Activated CD4-positive, alpha-beta T cell treated with anti-CD3 and anti-CD28 coated beads, Interleukin-2, amount 50 U/mL, for 16 hours (primary cell): ENCODE measurements around the gene FCHSD2.
A peak's percentile ranks its signal among the peaks of the same experiment; 100 is the strongest.
"Not testable (repeated sequence)": the region's sequence is repeated elsewhere in the genome, so short reads cannot be mapped to it uniquely, and the experiment has no call there.

Source experiments
- DNase-seq: peaks from one replicate; pipeline ENCODE4 v3.0.0-alpha.2; 2020

The FCHSD2 gene

DNA sequence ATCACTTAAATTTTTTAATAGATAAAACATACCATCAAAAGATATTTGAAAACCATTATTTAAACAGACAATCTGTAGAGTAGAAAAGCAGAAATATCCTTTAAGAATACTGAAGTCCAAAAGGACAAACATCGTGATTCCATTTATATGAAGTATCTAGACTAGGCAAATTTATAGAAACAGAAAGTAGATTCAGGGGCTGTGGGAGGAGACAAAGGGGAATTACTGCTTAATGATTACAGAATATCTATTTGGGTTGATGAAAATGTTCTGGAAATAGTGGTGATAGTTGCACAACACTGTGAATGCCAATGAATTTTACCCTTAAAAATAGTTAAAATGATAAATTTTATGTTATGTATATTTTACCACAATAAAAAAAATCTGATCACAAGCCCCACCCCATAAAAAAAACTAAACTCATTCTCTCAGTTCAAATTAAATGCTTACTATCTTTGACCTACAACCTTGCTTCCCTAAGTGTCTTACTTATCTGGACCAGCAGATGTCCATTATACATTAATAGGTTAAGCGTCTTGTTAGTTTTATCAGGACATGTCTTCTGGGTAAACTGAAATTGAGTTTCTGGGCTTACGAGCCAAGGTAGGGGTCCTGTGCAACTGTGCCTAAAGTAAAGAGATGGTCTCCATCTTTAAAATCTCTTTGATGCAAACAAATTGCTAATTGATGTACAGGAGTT lies 86.3 kb downstream of the FCHSD2 start:
- no peak for DNase-seq

DNA sequence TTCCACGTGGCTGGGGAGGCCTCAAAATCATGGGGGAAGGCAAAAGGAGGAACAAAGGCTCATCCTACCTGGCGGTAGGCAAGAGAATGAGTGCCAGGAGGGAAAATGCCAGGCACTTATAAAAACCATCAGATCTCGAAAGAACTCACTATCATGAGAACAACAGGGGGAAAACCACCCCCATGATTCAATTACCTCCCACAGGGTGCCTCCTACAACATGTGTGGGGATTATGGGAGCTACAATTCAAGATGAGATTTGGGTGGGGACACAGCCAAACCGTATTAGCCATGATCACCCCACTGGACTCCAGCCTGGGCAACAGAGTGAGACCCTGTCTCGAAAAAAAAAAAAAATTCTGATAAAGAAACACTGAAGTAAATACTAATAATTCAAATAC lies 87.1 kb downstream of the FCHSD2 start:
- DNase-seq, result no peak

DNA sequence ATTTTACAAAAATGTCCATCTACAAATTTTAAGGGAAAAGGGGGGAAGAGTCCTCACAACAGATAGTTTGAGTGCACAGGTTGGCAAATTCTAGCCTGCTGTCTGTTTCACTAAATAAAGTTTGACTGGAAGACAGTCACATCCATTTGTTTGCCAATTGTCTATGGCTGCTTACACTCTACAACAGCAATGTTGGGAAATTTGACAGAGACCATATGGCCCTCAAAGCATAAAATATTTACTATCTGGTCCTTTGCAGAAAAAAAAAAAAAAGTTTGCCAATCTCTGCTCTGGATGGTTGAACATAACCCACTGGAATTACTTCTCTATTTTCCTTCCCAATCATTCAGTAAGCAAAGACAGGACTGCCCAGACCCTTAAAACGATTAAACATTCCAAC lies 88.2 kb downstream of the FCHSD2 start:
- DNase-seq, result no peak

DNA sequence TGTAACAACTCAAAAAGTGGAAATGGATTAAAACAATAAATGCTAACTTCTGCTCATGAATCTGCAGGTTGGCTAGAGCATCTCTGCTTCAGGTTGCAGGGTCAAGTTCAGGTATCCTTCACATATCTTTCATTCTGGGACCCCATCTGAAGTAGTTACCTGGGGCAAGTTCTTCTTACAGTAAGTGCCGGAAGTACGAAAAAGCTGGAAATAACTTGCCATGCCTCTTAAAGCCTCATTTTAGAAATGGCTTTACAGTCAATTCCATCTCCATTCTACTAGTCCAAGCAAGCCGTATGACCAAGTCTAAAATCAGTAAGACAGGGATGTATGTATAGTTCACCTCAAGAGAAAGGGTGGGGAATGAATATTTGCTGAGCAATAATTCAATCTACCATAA lies 93.7 kb downstream of the FCHSD2 start:
- DNase-seq, result no peak

DNA sequence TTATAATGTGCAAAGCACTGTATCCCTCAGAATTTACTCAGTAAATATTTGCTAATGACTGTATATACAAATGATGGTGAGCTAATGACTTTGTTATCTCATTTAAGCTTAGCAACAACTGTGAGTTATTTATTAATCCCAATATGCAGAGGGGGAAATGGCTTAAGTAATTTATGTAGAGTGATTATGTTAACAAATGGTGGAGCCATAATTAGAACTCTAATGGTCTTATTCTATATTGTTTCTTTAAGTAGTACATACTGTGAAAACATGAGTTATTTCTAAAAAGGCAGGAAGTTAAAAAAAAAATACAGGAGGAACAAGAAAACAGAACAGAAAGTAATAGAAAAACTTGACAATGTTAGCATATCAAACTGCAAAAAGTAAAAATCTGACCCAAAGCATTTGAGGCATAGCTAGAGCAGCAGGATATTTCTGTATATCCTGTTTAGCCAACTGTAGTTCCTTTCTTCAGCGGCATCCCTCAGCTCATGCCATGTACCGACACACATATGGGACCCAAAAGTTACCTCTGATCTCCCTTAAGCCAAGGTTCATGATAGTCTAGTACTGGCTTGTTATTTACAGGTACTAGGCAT lies 94.2 kb downstream of the FCHSD2 start:
- DNase-seq, result no peak

DNA sequence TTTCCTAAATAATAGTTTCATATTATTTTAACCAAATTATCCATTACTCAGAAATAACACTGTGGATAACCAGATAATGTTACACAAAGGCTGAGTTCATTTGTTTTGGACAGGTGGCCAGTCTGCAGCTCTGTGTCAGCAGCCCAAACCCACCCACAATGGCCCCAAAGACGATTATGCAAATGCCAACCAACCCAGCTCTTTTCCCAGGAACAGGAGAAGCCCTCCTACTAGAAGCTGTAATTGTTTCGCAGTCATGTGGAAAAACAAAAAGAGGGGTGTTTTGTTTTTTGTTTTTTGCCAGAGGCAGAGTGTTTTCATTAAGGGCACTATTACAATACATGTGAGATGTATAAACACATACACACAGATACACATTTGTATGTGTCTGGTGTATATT lies 102.1 kb downstream of the FCHSD2 start:
- no peak for DNase-seq

DNA sequence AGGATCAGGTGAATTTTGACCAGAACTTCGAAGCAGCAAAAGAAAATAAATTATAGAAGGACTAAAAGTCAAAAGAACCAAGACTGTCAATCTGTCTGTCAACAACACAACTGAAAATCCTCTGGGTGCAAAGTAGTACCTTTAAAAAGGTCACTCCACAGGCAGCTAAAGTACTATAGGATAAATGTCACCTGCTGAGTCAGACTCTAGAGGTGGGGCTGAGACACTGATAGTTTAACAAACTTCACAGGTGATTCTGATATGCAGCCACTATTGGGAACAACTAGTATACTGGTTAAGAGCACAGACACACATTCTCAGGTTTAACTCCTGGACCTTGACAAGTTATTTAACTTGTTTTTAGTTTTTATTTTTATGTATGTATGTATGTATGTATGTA lies 107.3 kb downstream of the FCHSD2 start:
- DNase-seq, result peak; percentile 7

DNA sequence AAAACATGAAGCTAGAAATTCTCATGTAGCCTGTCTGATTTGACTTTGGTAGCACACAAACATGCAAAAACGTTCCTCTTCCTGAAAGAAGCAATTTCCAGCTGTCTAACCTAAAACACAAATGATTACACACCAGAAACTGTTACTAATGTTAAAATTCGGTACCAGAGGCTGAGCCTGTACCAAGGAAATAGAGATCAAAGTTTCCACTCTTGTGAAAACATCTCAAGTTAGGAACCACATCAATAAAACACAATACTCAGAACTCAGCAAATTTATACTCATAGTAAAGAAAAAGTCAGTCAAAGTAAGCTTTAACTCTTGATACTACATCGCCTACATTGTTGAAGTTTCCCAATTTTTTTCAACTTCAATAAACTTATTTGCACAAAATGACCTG lies 107.8 kb downstream of the FCHSD2 start:
- peak; percentile 40 for DNase-seq

DNA sequence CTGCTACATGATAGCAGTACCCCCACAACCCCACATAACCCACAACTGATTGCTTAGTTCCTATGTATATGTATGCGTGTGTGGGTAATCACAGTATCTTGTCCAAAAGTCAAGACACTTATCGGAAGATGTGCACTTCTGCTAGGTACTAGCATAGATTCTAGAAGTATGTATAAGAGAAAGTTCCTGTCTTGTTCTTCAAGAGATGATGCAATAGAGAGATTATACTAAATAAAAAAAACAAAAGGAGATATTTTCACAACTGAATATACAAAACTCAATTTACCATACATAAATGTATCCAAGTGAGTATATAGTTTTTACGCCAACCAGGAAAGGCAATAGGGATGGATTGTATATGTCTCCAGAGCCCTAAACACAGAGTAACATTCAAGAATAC lies 112.0 kb downstream of the FCHSD2 start:
- no peak for DNase-seq

DNA sequence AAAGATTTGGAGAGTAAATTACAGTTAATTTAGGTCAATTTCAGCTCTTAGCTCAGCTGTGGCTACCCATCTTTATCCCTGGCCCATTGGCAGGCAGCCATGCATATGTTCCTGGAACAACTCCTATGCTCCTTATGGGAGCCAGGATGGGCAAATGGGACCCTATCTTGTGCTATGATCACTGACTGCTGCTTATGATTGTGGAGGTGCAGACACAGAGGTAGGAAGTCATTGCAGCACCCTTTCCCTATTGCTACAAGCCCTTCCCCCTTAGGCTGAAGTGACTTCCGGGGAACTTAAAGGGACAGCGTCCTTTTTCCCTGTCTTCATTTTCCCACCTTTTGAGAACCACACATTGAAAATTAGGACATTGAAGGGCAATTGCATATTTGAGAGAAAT lies 112.7 kb downstream of the FCHSD2 start:
- DNase-seq, result no peak

DNA sequence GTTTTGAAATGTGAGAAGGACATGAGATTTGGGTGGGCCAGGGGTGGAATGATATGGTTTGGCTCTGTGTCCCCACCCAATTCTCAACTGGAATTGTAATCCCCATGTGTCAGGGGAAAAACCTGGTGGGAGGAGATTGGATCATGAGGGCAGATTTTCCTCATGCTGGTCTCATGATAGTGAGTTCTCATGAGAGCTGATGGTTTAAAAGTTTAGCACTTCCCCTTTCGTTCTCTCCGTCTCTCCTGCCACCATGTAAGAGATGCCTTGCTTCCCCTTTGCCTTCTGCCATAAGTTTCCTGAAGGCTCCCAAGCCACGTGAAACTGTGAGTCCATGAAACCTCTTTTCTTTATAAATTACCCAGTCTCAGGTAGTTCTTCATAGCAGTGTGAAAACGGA lies 113.5 kb downstream of the FCHSD2 start:
- no peak for DNase-seq

DNA sequence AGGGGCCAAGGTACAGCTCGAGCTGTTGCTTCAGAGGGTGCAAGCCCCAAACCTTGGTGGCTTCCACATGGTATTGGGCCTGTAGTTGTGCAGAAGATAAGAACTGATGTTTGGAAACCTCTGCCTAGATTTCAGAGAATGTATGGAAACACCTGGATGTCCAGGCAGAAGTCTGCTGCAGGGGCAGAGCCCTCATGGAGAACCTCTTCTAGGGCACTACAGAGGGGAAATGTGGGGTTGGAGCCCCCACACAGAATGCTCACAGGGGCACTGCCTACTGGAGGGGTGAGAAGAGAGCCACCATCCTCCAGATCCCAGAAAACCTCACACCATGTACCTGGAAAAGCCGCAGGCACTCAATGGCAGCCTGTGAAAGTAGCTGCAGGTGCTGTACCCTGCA lies 114.3 kb downstream of the FCHSD2 start:
- DNase-seq, result not testable (repeated sequence)

DNA sequence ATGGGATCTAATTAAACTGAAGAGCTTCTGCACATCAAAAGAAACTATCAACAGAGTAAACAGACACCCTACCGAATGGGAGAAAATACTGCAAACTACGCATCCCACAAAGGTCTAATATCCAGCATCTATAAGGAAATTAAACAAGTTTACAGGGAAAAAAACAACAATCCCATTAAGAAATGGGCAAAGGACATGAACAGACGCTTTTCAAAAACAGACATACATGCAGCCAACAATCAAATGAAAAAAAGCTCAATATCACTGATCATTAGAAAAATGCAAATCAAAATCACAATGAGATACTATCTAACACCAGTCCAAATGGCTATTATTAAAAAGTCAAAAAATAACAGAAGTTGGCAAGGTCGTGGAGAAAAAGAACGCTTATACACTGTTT lies 117.5 kb downstream of the FCHSD2 start:
- DNase-seq, result no peak

DNA sequence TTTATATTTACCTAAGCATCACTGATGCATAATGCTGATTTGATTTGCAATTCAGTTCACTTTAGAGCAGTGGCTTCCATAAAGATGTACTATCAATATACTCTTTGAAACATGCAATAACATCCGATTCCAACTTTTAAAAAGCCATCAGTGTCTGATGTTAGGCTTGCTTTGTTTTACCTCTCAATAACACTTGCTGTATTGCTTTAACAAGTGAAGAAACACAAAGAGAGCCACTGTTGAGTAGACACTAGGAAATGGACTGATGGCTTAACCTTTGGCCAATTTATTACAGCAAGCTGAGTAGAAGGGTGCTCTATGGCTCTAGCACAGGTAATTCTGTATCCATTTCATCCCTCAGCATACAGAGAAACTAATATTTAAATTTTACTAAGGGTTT lies 122.1 kb downstream of the FCHSD2 start:
- DNase-seq, result no peak

DNA sequence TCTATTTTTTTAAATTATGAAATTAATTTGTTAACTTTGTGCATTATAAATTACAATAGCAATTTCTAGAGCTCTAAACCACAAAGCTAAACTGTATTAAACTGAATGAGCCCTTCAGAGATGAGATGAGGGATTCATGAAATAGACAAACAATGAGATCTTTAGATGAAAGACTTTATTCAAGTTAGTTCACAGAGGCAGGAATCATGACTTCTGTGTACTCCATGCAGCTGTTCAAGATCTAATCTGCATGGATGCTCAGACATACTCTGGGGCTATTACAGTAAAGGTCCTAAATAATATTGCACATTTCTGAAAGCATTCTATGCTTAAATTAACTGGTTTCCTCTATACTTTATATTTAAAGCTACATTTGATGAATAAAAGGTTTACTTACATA lies 122.7 kb downstream of the FCHSD2 start:
- no peak for DNase-seq

DNA sequence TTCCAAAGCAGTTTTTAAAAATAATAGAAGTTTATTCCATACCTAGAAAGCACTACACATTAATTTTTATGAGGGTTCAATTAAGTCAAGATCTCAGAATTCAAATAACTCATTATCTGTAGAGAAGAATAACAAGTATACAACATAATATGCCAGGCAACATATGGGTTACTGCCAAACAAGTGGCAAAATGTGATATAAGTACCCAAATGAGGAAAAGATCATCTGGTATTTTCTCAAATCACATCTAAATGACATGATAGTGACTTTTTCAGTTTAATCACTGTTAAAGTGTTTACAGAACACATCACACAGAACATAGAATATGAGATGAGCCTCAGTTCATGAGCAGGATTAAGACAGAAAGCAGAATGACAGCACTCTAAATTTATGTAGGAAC lies 123.3 kb downstream of the FCHSD2 start:
- DNase-seq, result no peak

DNA sequence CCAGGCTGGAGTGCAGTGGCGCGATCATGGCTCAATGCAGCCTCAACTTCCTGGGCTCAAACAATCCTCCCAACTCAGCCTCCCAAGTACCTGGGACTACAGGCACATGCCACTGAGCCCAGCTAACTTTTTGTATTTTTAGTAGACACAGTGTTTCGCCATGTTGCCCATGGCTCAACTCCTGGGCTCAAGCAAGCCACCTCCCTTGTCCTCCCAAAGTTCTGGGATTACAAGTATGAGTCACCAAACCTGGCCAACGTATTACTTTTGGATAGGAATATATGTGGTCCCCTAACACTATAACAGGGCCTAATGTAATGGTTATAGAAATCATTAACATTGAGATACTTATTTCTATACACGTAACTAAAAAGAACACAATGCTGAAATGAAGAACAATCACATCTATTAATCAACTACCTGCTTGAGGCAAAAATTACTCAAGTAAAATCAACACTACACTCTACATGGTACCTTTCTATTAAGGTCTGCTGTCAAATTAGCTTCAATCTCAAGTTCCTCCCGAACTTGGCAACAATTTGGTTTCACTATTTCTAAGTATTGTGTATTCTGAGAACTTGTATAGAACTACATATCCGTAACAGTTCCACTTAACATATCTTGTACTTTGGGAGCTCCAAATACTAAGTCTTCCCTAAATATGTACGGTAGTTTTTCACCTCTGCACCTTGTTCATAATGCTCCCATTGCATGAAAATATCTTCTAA lies 124.9 kb downstream of the FCHSD2 start:
- DNase-seq, result no peak

DNA sequence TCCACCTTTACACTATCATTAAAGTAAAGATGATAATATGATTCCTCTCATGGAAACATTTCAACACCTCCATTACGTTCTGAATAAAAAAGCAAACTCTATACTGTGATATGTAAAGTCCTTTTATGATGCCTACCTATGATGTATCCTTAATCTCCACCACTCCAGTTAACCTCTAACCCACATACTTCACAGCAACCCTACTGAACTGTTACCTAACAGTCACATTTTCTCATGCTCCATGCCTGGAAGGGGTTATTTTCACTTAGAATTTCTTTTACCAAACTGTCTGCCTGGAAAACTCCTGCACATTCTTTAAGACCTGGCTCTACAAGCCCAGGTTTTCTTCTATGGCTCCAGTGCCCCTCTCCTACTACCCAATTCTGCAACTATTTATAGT lies 129.1 kb downstream of the FCHSD2 start:
- no peak for DNase-seq

DNA sequence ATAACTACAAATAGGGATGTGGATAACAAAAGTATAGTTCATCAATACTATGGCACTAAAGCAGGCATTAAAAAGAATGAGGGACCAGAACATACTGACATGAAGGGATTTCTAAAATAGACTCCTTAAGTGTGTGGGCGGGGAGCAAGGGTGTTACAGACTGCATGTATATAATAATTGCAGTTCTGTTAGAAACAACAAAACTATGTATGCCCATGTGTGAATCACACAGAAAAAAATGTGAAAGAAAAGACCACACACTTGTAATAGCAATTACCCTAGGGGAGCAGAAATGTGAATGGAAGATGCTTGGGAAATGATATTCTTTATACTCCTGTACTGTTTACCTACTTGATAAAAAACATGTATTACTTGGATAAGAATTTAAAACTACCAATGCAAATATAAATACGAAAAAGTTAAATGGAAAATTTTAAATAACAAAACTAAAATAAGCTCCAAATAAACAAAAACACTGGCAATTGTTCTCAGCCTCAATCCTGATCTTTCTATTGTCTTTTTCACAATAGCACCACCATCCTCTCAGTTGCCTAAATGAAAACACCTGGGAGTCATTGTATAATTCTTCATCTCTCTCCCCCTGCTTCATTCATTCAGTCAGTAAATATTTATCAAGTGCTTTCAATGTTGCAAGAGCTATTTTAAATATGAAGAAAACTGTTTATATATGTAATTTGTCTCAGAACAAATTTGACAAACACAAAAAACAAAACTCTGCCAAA lies 129.8 kb downstream of the FCHSD2 start:
- DNase-seq, result no peak

DNA sequence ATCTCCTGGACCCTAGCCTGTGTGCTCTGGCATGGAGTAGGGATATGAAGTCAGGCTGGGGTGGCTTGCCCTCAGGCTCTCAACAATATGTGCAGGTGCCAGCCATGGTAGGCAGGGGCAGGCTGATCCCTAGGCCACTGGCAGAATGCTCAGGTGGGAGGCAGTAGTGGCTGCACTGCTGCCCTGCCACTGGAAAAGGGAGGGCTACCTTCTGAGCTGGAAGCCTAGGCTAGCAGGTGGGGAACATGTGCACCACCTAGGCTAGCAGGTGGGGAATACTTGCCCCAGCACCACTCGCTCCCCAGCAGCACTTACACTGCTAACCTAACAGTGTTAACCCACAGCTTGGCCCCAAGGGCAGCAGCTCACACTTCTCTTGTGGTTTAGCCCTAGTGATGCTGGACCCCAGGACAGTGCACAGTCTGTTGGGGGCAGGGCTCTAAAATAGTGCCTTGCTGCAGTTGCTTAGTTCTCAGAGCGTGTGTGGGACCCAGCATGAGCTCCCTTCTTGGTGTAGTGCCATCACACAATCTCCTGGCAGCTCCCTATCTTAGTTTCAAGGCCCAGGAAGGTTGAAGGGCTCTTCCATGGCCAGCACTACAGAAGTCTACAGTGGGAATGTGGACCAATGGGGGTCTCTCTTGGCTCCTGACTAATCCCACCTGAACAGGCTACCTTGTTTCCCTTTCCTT lies 130.8 kb downstream of the FCHSD2 start:
- no peak for DNase-seq

DNA sequence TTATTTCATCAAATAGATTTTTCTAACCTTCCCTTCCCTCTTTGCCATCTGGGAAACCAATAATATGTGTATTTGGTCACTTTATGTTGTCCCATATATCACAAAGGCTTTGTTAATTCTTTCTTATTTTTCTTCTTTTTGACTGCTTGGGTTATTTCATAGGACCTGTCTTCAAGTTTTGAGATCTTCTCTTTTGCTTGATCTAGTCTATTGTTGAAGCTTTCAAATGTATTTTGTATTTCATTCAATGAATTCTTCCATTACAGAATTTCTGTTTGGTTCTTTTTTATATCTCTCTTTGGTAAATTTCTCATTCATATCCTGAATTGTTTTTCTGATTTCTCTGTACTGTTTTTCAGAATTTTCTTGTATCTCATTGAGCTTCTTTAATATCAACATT lies 132.1 kb downstream of the FCHSD2 start:
- no peak for DNase-seq

DNA sequence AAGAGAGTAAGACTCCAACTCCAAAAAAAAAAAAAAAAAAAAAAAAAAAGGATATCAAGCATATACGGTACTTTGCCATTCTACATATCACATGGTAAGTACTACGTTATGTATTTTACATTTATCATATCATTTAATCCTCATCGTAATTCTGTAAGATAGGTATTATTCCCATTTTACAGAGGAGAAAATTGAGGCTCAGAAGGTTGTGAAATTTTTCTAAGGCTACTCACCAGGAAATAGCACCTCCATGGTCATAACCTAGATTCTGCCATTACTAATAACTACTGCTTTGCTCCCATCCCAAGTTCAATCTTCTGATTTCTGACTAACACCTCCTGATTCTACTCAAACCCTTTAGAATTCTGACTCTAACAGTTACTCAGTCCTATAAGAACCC lies 138.0 kb downstream of the FCHSD2 start:
- no peak for DNase-seq

DNA sequence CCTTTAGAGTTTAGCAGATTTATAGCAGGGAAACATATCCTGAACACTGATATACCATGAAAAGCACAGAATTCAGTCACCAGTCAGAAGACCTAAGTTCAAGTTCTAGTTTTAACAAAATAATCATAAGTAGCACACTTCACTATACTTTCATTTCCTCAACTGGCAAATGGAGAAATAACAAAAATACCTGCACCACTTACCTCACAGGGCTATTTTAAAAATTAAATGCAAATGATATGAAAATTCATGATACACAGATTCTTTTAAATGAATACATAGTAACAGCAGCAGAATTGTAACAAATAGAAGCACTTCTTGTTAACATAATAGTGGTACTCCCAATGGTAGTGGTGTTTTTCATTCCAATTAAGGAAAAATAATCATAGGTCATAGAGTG lies 139.0 kb downstream of the FCHSD2 start:
- DNase-seq, result no peak
